Measurements from ENCODE around the gene SNPH.
"Not testable (repeated sequence)": the region's sequence is repeated elsewhere in the genome, so short reads cannot be mapped to it uniquely, and the experiment has no call there.

DNA sequence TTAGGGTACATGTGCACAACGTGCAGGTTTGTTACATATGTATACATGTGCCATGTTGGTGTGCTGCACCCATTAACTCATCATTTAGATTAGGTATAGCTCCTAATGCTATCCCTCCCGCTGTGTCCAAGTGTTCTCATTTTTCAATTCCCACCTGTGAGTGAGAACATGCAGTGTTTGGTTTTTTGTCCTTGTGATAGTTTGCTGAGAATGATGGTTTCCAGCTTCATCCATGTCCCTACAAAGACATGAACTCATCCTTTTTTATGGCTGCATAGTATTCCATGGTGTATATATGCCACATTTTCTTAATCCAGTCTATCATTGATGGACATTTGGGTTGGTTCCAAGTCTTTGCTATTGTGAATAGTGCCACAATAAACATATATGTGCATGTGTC is 15.8 kb upstream of the SNPH start:
- TF ChIP-seq CEBPB (IDR thresholded peaks at IDR 0.05); HOXB5 (CRISPR knock-in tag; IDR thresholded peaks at IDR 0.05); JUNB (IDR thresholded peaks at IDR 0.05); POLR2A (IDR thresholded peaks at IDR 0.05; ENCODE audit: low read length); HOXA7 (CRISPR knock-in tag; IDR thresholded peaks at IDR 0.05); HDAC2 (IDR thresholded peaks at IDR 0.05); SREBF2 (IDR thresholded peaks at IDR 0.05); MAX (IDR thresholded peaks at IDR 0.05); ZFP36 (IDR thresholded peaks at IDR 0.05; ENCODE audit: borderline replicate concordance, partially characterized antibody): not testable (repeated sequence)
- TF ChIP-seq, protein P1, sequence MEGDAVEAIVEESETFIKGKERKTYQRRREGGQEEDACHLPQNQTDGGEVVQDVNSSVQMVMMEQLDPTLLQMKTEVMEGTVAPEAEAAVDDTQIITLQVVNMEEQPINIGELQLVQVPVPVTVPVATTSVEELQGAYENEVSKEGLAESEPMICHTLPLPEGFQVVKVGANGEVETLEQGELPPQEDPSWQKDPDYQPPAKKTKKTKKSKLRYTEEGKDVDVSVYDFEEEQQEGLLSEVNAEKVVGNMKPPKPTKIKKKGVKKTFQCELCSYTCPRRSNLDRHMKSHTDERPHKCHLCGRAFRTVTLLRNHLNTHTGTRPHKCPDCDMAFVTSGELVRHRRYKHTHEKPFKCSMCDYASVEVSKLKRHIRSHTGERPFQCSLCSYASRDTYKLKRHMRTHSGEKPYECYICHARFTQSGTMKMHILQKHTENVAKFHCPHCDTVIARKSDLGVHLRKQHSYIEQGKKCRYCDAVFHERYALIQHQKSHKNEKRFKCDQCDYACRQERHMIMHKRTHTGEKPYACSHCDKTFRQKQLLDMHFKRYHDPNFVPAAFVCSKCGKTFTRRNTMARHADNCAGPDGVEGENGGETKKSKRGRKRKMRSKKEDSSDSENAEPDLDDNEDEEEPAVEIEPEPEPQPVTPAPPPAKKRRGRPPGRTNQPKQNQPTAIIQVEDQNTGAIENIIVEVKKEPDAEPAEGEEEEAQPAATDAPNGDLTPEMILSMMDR (IDR thresholded peaks at IDR 0.05): not testable (repeated sequence)
- TF ChIP-seq, protein P2, sequence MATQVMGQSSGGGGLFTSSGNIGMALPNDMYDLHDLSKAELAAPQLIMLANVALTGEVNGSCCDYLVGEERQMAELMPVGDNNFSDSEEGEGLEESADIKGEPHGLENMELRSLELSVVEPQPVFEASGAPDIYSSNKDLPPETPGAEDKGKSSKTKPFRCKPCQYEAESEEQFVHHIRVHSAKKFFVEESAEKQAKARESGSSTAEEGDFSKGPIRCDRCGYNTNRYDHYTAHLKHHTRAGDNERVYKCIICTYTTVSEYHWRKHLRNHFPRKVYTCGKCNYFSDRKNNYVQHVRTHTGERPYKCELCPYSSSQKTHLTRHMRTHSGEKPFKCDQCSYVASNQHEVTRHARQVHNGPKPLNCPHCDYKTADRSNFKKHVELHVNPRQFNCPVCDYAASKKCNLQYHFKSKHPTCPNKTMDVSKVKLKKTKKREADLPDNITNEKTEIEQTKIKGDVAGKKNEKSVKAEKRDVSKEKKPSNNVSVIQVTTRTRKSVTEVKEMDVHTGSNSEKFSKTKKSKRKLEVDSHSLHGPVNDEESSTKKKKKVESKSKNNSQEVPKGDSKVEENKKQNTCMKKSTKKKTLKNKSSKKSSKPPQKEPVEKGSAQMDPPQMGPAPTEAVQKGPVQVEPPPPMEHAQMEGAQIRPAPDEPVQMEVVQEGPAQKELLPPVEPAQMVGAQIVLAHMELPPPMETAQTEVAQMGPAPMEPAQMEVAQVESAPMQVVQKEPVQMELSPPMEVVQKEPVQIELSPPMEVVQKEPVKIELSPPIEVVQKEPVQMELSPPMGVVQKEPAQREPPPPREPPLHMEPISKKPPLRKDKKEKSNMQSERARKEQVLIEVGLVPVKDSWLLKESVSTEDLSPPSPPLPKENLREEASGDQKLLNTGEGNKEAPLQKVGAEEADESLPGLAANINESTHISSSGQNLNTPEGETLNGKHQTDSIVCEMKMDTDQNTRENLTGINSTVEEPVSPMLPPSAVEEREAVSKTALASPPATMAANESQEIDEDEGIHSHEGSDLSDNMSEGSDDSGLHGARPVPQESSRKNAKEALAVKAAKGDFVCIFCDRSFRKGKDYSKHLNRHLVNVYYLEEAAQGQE (IDR thresholded peaks at IDR 0.05): not testable (repeated sequence)
